AG09319 (cell line): Measurements from ENCODE around the gene FLT4.

Experiments
- DNase-seq: peaks from one replicate; pipeline ENCODE4 v3.0.0-alpha.2; 2010; ENCODE audit warnings: low read depth; ENCODE audit errors: extremely low read depth
- CTCF ChIP-seq: IDR thresholded peaks from 2 replicates; pipeline ENCODE4 v1.5.1; 2011; ENCODE audit warnings: low read depth, mild to moderate bottlenecking, inconsistent platforms, low read length, moderate library complexity

Gene FLT4

GRCh38 chr5:180628827-180629750 is 20.3 kb downstream of the FLT4 start:
- TF ChIP-seq CTCF, result no peak
- no peak for DNase-seq

- no peak for TF ChIP-seq CTCF
- DNase-seq, result no peak
Measured at GRCh38 chr5:180628211-180628610, 21.2 kb downstream of the FLT4 start.

- TF ChIP-seq CTCF, result no peak
- no peak for DNase-seq
Measured at GRCh38 chr5:180627386-180628120, 21.8 kb downstream of the FLT4 start.

- DNase-seq, result no peak
- TF ChIP-seq CTCF, result no peak
Measured at GRCh38 chr5:180626661-180627385, 22.6 kb downstream of the FLT4 start.

GRCh38 chr5:180625791-180626660 is 23.4 kb downstream of the FLT4 start:
- no peak for DNase-seq
- TF ChIP-seq CTCF, result no peak

GRCh38 chr5:180625125-180625790 is 24.1 kb downstream of the FLT4 start:
- DNase-seq, result no peak

More at GRCh38 chr5:180625125-180625790, 24.1 kb downstream of the FLT4 start:
- no peak for TF ChIP-seq CTCF
